ENCODE measurements around the gene TSSC4.

The TSSC4 gene

DNA sequence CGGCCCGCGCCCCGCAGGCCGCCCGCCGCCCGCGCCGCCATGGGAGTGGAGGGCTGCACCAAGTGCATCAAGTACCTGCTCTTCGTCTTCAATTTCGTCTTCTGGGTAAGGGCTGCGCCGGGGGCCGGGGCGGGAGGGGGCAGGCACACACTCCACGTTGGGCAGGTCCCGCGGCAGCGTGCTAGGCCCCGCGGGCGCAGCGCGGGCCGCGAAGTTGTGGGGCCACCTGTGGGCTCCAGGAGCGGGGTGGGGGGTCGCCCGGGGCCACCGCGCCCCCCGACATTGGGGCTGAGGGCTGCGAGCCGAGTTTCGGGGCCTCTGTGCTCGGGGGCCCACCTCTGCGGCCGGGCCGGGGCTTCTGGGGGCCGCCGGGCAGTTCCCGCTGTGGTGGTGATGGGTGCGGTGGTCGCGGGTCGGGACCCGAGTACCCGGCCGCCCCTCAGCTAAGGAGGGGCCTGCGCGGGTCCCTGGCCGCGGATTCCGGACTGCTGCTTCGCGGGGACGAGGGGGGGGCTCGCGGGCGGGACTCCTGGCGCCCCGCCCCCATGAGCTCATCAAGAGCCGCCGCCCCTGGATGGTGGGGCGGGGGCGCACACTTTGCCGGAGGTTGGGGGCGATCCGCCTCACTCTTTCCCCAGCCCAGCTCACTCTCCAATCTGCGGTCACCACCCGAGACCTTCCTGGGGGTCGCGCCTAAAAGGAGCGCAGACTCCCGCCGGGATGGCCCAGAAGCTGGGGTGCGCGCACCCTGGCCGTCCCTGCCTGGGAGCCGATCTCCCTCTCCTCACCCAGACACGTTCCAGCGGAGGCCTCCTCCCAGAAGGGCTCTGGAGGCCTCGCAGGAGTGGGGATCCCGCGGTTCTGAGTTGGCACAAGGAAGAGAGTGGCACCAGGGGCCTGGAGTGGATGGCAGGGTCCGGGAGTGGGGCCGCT, 22.8 kb upstream of the TSSC4 start:
- Histone ChIP-seq H3K4me2 (ENCODE audit: low read length) (peak overlapping the region; percentile 86), H3F3A (ENCODE audit: control insufficient read depth, insufficient read depth) (peaks cover 6% of the 10 kb centered on the region), H3K27me3 (ENCODE audit: control insufficient read depth, low read length) (no peaks in the 10 kb centered on the region), H3K4me3 (ENCODE audit: low read length) (peak overlapping the region; percentile 86), H3K9me2 (replicated peaks; ENCODE audit: control insufficient read depth, low read length) (no peaks in the 10 kb centered on the region), H3K27ac (ENCODE audit: low read depth, low read length) (peak overlapping the region; percentile 69), H3K9me3 (ENCODE audit: control insufficient read depth, insufficient read depth, low read length) (no peaks in the 10 kb centered on the region), H3K79me2 (ENCODE audit: control insufficient read depth, low read length) (peaks cover 57% of the 10 kb centered on the region), H4K20me1 (ENCODE audit: control insufficient read depth, insufficient read depth, low read depth, low read length) (peaks cover 35% of the 10 kb centered on the region), H3K4me1 (ENCODE audit: control insufficient read depth, low read length) (peaks cover 39% of the 10 kb centered on the region), H3K36me3 (ENCODE audit: control insufficient read depth, low read length) (peaks cover 49% of the 10 kb centered on the region)
- TF ChIP-seq, protein P1, sequence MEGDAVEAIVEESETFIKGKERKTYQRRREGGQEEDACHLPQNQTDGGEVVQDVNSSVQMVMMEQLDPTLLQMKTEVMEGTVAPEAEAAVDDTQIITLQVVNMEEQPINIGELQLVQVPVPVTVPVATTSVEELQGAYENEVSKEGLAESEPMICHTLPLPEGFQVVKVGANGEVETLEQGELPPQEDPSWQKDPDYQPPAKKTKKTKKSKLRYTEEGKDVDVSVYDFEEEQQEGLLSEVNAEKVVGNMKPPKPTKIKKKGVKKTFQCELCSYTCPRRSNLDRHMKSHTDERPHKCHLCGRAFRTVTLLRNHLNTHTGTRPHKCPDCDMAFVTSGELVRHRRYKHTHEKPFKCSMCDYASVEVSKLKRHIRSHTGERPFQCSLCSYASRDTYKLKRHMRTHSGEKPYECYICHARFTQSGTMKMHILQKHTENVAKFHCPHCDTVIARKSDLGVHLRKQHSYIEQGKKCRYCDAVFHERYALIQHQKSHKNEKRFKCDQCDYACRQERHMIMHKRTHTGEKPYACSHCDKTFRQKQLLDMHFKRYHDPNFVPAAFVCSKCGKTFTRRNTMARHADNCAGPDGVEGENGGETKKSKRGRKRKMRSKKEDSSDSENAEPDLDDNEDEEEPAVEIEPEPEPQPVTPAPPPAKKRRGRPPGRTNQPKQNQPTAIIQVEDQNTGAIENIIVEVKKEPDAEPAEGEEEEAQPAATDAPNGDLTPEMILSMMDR (IDR thresholded peaks at IDR 0.05; ENCODE audit: low read depth, low read length, poor library complexity, severe bottlenecking) = no peak
- no peak for TF ChIP-seq EZH2phosphoT487 (IDR thresholded peaks at IDR 0.05; ENCODE audit: borderline replicate concordance, low read length)

DNA sequence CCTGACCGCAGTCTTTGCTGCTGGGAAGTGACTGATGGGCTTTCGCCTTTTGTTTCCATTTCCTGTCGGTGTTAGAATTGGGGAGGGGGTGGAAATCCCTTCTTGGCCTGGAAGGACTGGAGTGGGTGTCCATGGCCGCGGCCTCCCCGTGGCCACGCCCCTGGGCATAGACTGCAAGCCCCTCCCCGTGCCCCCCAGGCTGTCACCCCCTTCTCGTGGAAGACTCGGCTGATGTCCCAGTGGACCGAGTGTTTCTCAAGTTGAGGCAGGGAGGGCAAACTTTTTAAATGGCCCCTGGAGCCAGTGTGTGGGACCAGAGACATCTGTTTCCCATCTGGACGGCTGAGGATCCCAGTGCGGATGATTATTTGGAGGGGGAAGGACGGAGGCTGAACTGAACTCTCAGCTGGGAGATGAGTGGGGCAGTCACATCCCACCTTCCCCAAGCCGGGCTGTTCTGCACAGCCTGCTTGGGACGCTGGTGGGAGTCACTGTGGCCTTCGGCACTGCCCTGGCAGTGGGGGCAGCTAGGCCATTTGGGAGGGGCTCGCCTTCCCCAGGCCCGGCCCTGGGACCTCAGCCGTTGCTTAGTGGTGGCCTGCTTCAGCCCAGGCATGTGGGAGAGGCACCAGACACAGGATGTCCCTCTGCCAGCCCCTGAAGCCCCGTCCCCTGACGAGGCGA, 21.9 kb upstream of the TSSC4 start:
- H3K79me2 ChIP-seq (ENCODE audit: control insufficient read depth, low read length) = peaks cover 66% of the 10 kb centered on the region
- TF ChIP-seq EZH2phosphoT487 (IDR thresholded peaks at IDR 0.05; ENCODE audit: borderline replicate concordance, low read length) = no peak
- TF ChIP-seq, protein P1 (IDR thresholded peaks at IDR 0.05; ENCODE audit: low read depth, low read length, poor library complexity, severe bottlenecking) = no peak
- peak overlapping the region; percentile 86 for H3K4me3 ChIP-seq (ENCODE audit: low read length)
- H3K27me3 ChIP-seq (ENCODE audit: control insufficient read depth, low read length) = no peaks in the 10 kb centered on the region
- H3F3A ChIP-seq (ENCODE audit: control insufficient read depth, insufficient read depth) = peaks cover 15% of the 10 kb centered on the region
- peak overlapping the region; percentile 86 for H3K4me2 ChIP-seq (ENCODE audit: low read length)
- H3K4me1 ChIP-seq (ENCODE audit: control insufficient read depth, low read length) = peaks cover 48% of the 10 kb centered on the region
- peak overlapping the region; percentile 69; the same call in 1 of the 2 replicates for H3K27ac ChIP-seq (ENCODE audit: low read depth, low read length)
- no peaks in the 10 kb centered on the region for H3K9me3 ChIP-seq (ENCODE audit: control insufficient read depth, insufficient read depth, low read length)
- no peaks in the 10 kb centered on the region for H3K9me2 ChIP-seq (replicated peaks; ENCODE audit: control insufficient read depth, low read length)
- H3K36me3 ChIP-seq (ENCODE audit: control insufficient read depth, low read length) = peaks cover 57% of the 10 kb centered on the region
- peaks cover 40% of the 10 kb centered on the region for H4K20me1 ChIP-seq (ENCODE audit: control insufficient read depth, insufficient read depth, low read depth, low read length)

DNA sequence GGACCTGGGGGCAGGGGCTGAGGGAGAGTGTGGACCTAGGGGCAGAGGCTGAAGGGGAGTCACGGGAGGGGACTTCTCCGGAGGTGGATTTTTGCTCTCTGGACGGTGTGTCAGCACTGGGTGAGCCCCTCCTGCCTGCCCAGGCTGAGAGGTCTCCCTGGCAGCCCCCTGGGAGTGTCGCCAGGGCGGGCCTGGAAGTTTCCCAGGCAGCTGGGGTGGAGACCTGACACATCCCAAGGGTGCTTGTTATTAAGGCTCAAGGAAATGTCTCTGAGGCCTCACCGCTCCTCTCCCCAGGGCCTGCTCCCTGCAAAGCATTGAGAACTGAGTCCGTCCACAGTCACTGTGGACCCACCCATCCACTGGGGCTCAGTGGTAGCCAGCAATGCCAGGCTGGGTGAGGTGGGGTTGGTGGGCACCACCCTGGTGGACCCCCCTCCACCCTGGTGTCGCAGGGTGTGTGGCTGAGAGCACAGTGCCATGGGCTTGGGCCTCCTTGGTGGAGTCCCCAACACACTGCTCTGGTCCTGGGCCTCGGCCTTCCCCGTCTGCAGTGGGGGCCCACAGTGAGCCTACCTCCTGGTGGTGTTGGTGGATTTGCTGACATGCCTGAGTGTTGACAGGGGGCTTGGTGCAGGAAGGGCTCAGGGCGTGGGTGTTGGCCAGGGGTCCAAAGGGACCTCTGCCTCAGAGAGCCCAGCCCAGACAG, 20.9 kb upstream of the TSSC4 start:
- H3K4me1 ChIP-seq (ENCODE audit: control insufficient read depth, low read length) = peaks cover 55% of the 10 kb centered on the region
- peak overlapping the region; percentile 86 for H3K4me3 ChIP-seq (ENCODE audit: low read length)
- H3K9me2 ChIP-seq (replicated peaks; ENCODE audit: control insufficient read depth, low read length) = no peaks in the 10 kb centered on the region
- H3K4me2 ChIP-seq (ENCODE audit: low read length) = peak overlapping the region; percentile 86
- peaks cover 20% of the 10 kb centered on the region for H3F3A ChIP-seq (ENCODE audit: control insufficient read depth, insufficient read depth)
- peaks cover 43% of the 10 kb centered on the region for H4K20me1 ChIP-seq (ENCODE audit: control insufficient read depth, insufficient read depth, low read depth, low read length)
- H3K27ac ChIP-seq (ENCODE audit: low read depth, low read length) = peak overlapping the region; percentile 89
- H3K27me3 ChIP-seq (ENCODE audit: control insufficient read depth, low read length) = no peaks in the 10 kb centered on the region
- peaks cover 59% of the 10 kb centered on the region for H3K36me3 ChIP-seq (ENCODE audit: control insufficient read depth, low read length)
- TF ChIP-seq EZH2phosphoT487 (IDR thresholded peaks at IDR 0.05; ENCODE audit: borderline replicate concordance, low read length) = no peak
- TF ChIP-seq, protein P1 (IDR thresholded peaks at IDR 0.05; ENCODE audit: low read depth, low read length, poor library complexity, severe bottlenecking) = no peak
- H3K79me2 ChIP-seq (ENCODE audit: control insufficient read depth, low read length) = peaks cover 70% of the 10 kb centered on the region
- no peaks in the 10 kb centered on the region for H3K9me3 ChIP-seq (ENCODE audit: control insufficient read depth, insufficient read depth, low read length)

Measured in DOHH2 (cell line).